H9 (cell line): Measurements from ENCODE around the gene SHISA8. TPM values are rescaled to one million over a fixed set of nuclear protein-coding genes. Genes with fewer than 3 reads are reported as not detected.

Experiments
- DNase-seq: peaks from one replicate; pipeline ENCODE4 v3.0.0-alpha.2; 2017
- H2AFZ ChIP-seq: one replicate; pipeline ENCODE4 v1.6.1; 2013; ENCODE audit warnings: mild to moderate bottlenecking, low read length, control low read depth, moderate library complexity
- H2AK5ac ChIP-seq: 2 replicates; pipeline ENCODE4 v1.6.1; 2013; ENCODE audit warnings: low read length, control low read depth, mixed read lengths; ENCODE audit not compliant: insufficient read length
- H2BK120ac ChIP-seq: one replicate; pipeline ENCODE4 v1.6.1; 2013; ENCODE audit warnings: low read depth, mild to moderate bottlenecking, low read length, control low read depth, inconsistent platforms; ENCODE audit not compliant: poor library complexity, severe bottlenecking
- H2BK12ac ChIP-seq: 2 replicates; pipeline ENCODE4 v1.6.1; 2013; ENCODE audit warnings: low read length, control low read depth, mixed read lengths, low read depth; ENCODE audit not compliant: insufficient read length
- H2BK15ac ChIP-seq: 2 replicates; pipeline ENCODE4 v1.6.1; 2013; ENCODE audit warnings: low read depth, low read length, control low read depth
- H2BK20ac ChIP-seq: one replicate; pipeline ENCODE4 v1.6.1; 2013; ENCODE audit warnings: low read depth, mild to moderate bottlenecking, low read length, control low read depth, inconsistent platforms; ENCODE audit not compliant: poor library complexity, severe bottlenecking
- H2BK5ac ChIP-seq: 2 replicates; pipeline ENCODE4 v1.6.1; 2013; ENCODE audit warnings: low read length, control low read depth, mixed read lengths; ENCODE audit not compliant: insufficient read length
- H3K14ac ChIP-seq: 2 replicates; pipeline ENCODE4 v1.6.1; 2013; ENCODE audit warnings: low read length, control low read depth; ENCODE audit not compliant: insufficient read depth
- H3K18ac ChIP-seq: 2 replicates; pipeline ENCODE4 v1.6.1; 2013; ENCODE audit warnings: low read depth, mild to moderate bottlenecking, mixed read lengths, low read length, control low read depth; ENCODE audit not compliant: insufficient read length
- H3K23ac ChIP-seq: 2 replicates; pipeline ENCODE4 v1.6.1; 2013; ENCODE audit warnings: low read length, control low read depth, mixed read lengths, low read depth; ENCODE audit not compliant: insufficient read length
- H3K23me2 ChIP-seq: 2 replicates; pipeline ENCODE4 v1.6.1; 2013; ENCODE audit warnings: low read depth, mild to moderate bottlenecking, mixed read lengths, low read length, control low read depth; ENCODE audit not compliant: insufficient read length, poor library complexity, severe bottlenecking
- H3K27ac ChIP-seq: 2 replicates; pipeline ENCODE4 v1.5.1; 2013; ENCODE audit warnings: low read length, control low read depth, mixed read lengths, low read depth; ENCODE audit not compliant: insufficient read length
- H3K27me3 ChIP-seq: 2 replicates; pipeline ENCODE4 v1.6.1; 2013; ENCODE audit warnings: low read length, control low read depth, inconsistent platforms; ENCODE audit not compliant: insufficient read depth
- H3K4ac ChIP-seq: 2 replicates; pipeline ENCODE4 v1.6.1; 2013; ENCODE audit warnings: low read depth, mild to moderate bottlenecking, control low read depth, inconsistent platforms, low read length, moderate library complexity
- H3K4me1 ChIP-seq: 2 replicates; pipeline ENCODE4 v1.6.1; 2013; ENCODE audit warnings: low read length, control low read depth, inconsistent platforms; ENCODE audit not compliant: insufficient read depth
- H3K4me2 ChIP-seq: 2 replicates; pipeline ENCODE4 v1.6.1; 2013; ENCODE audit warnings: low read length, control low read depth, mixed read lengths; ENCODE audit not compliant: insufficient read length, insufficient read depth
- H3K56ac ChIP-seq: 2 replicates; pipeline ENCODE4 v1.6.1; 2013; ENCODE audit warnings: low read depth, mild to moderate bottlenecking, mixed read lengths, low read length, control low read depth; ENCODE audit not compliant: insufficient read length
- H3K79me1 ChIP-seq: 2 replicates; pipeline ENCODE4 v1.6.1; 2013; ENCODE audit warnings: low read depth, mild to moderate bottlenecking, moderate library complexity, low read length, control low read depth, inconsistent platforms; ENCODE audit not compliant: insufficient read depth, poor library complexity, severe bottlenecking
- H3K79me2 ChIP-seq: 2 replicates; pipeline ENCODE4 v1.6.1; 2013; ENCODE audit warnings: low read length, control low read depth, inconsistent platforms; ENCODE audit not compliant: insufficient read depth
- H3K9ac ChIP-seq: 2 replicates; pipeline ENCODE4 v1.6.1; 2013; ENCODE audit warnings: low read length, control low read depth, mixed read lengths; ENCODE audit not compliant: insufficient read length; ENCODE audit errors: extremely low read depth
- H3K9me3 ChIP-seq: one replicate; pipeline ENCODE4 v1.6.1; 2013; ENCODE audit warnings: low read depth, low read length, inconsistent platforms; ENCODE audit not compliant: control insufficient read depth
- H3T11ph ChIP-seq: one replicate; pipeline ENCODE4 v1.6.1; 2013; ENCODE audit warnings: mild to moderate bottlenecking, low read length, control low read depth, inconsistent platforms
- H4K20me1 ChIP-seq: one replicate; pipeline ENCODE4 v1.6.1; 2013; ENCODE audit not compliant: control insufficient read depth, insufficient read length, insufficient read depth
- H4K5ac ChIP-seq: 2 replicates; pipeline ENCODE4 v1.6.1; 2013; ENCODE audit warnings: low read depth, mild to moderate bottlenecking, mixed read lengths, low read length, control low read depth; ENCODE audit not compliant: insufficient read length
- H4K8ac ChIP-seq: replicated peaks from 2 replicates; pipeline ENCODE4 v1.6.1; 2013; ENCODE audit warnings: low read length, control low read depth, mixed read lengths, low read depth; ENCODE audit not compliant: insufficient read length
- H4K91ac ChIP-seq: 2 replicates; pipeline ENCODE4 v1.6.1; 2013; ENCODE audit warnings: low read depth, mild to moderate bottlenecking, moderate library complexity, mixed read lengths, low read length, control low read depth; ENCODE audit not compliant: insufficient read length
- H3K27ac Mint-ChIP-seq, 3 experiments: 2 replicates in 2 of 3; 3 replicates in 1 of 3; pipeline ENCODE4 v1.8.0; 2020 to 2021; ENCODE audit warnings: mixed read lengths in 3 of 3, mild to moderate bottlenecking in 1 of 3, moderate library complexity in 1 of 3
- H3K27me3 Mint-ChIP-seq: 2 replicates; pipeline ENCODE4 v1.8.0; 2021; ENCODE audit warnings: low read depth, mild to moderate bottlenecking, moderate library complexity, mixed read lengths
- H3K36me3 Mint-ChIP-seq, 3 experiments: 2 replicates in 2 of 3; 3 replicates in 1 of 3; pipeline ENCODE4 v1.8.0; 2020 to 2021; ENCODE audit warnings: low read depth in 3 of 3, mixed read lengths in 3 of 3; ENCODE audit not compliant: insufficient read depth in 1 of 3
- H3K4me1 Mint-ChIP-seq, 2 experiments: 2 replicates each; pipeline ENCODE4 v1.8.0; 2020; ENCODE audit warnings: mixed read lengths in 2 of 2
- H3K4me3 Mint-ChIP-seq, 2 experiments: 2 replicates in 1 of 2; 3 replicates in 1 of 2; pipeline ENCODE4 v1.8.0; 2020 to 2021; ENCODE audit warnings: mild to moderate bottlenecking in 2 of 2, mixed read lengths in 2 of 2, moderate library complexity in 1 of 2
- H3K9me3 Mint-ChIP-seq, 2 experiments: 2 replicates in 1 of 2; 3 replicates in 1 of 2; pipeline ENCODE4 v1.8.0; 2020; ENCODE audit warnings: mild to moderate bottlenecking in 2 of 2, mixed read lengths in 2 of 2, moderate library complexity in 1 of 2
- WGBS: extraction: QIAGEN DNeasy Blood & Tissue Kit; methylation state at CpG from one replicate; pipeline ENCODE4 v1.1.7; 2013; ENCODE audit warnings: missing lambda C conversion rate, low lambda C conversion rate, mixed read lengths; ENCODE audit not compliant: insufficient read length; ENCODE audit errors: extremely low coverage; 5-methylcytosine and 5-hydroxymethylcytosine counted together
- total RNA-seq: library from RNA; stranded (reverse); gene quantifications from 2 replicates; pipeline ENCODE4 v1.2.1, GENCODE V29; 2021
- TF ChIP-seq, protein P1 (sequence below): fragments of 200-600 bp; sonication (generic); conservative IDR thresholded peaks from 3 replicates; pipeline ENCODE4 v1.8.0; 2021; ENCODE audit warnings: antibody characterized with exemption, mild to moderate bottlenecking

Gene SHISA8
- total RNA-seq, 1 experiment from 2014 or later, result 1.4 TPM

DNA sequence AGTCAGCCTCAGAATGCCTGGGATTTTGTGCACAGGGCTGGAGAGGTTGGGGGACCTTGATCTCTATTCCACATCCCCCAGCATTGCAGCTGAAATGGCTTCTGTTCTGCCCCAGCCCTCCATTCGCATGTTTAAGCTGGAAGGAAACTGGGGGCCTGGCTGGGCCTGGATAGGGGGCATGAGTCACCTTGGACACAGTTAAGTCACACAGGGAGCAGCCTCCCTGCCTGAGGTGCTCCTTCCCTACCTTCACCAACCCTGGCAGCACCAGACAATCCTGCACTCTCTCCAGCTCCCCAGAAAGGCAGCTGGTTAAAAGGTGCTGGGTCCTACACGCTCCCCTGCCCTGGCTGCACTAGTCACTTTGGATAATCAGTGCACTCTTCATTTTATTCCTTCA, 37.8 kb upstream of the SHISA8 start:
- Histone ChIP-seq H3K79me2 (no peaks in the 10 kb centered on the region), H3K4me1 (no peaks in the 10 kb centered on the region; the same call in 1 of the 2 replicates), H2AK5ac (no peak overlapping the region), H3K79me1 (no peaks in the 10 kb centered on the region), H3K23ac (no peak overlapping the region), H3K4me2 (no peak overlapping the region), H2BK15ac (no peak overlapping the region), H3K27me3 (no peaks in the 10 kb centered on the region), H3K4ac (no peak overlapping the region), H2BK5ac (no peak overlapping the region), H3K14ac (no peak overlapping the region), H3K9ac (no peak overlapping the region), H4K20me1 (no peaks in the 10 kb centered on the region), H3K56ac (no peak overlapping the region), H4K8ac (no peak overlapping the region), H2BK20ac (no peak overlapping the region), H4K91ac (no peak overlapping the region), H3K27ac (no peak overlapping the region), H3K23me2 (no peaks in the 10 kb centered on the region), H2BK120ac (no peak overlapping the region), H3K18ac (no peak overlapping the region), H2BK12ac (no peak overlapping the region), H2AFZ (no peak overlapping the region), H4K5ac (no peak overlapping the region), H3K9me3 (no peaks in the 10 kb centered on the region), H3T11ph (no peak overlapping the region)
- H3K9me3 Mint-ChIP-seq, result peaks cover 2% of the 10 kb centered on the region in 2 experiments; a peak in 4 of 5 replicates
- TF ChIP-seq, protein P1, sequence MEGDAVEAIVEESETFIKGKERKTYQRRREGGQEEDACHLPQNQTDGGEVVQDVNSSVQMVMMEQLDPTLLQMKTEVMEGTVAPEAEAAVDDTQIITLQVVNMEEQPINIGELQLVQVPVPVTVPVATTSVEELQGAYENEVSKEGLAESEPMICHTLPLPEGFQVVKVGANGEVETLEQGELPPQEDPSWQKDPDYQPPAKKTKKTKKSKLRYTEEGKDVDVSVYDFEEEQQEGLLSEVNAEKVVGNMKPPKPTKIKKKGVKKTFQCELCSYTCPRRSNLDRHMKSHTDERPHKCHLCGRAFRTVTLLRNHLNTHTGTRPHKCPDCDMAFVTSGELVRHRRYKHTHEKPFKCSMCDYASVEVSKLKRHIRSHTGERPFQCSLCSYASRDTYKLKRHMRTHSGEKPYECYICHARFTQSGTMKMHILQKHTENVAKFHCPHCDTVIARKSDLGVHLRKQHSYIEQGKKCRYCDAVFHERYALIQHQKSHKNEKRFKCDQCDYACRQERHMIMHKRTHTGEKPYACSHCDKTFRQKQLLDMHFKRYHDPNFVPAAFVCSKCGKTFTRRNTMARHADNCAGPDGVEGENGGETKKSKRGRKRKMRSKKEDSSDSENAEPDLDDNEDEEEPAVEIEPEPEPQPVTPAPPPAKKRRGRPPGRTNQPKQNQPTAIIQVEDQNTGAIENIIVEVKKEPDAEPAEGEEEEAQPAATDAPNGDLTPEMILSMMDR, result no peak
- H3K4me3 Mint-ChIP-seq, result no peak overlapping the region
- peak overlapping the region in 1 of 3 experiments; percentile 16; a peak in 2 of 7 replicates for H3K27ac Mint-ChIP-seq
- WGBS, result no CpG with 5 or more reads among the region's 2 CpGs
- no peak for DNase-seq
- peaks cover 0 to 4% (median 3%) of the 10 kb centered on the region in 3 experiments; a peak in 5 of 7 replicates for H3K36me3 Mint-ChIP-seq
- peaks cover 9% of the 10 kb centered on the region for H3K27me3 Mint-ChIP-seq
- H3K4me1 Mint-ChIP-seq, result peaks cover 15 to 37% of the 10 kb centered on the region in 2 experiments
